OCI-LY1 (cell line): ENCODE results near the gene CACNA1B.
A peak's percentile ranks its signal among the peaks of the same experiment; 100 is the strongest.

Experiments
- H2AFZ ChIP-seq: fragments of 200-600 bp; sonication (generic), shearing (Covaris generic); 2 replicates; pipeline ENCODE4 v1.6.0; 2014; ENCODE audit warnings: antibody characterized with exemption, mild to moderate bottlenecking, low read length
- H3F3A ChIP-seq: fragments of 200-600 bp; sonication (generic), shearing (Covaris generic); 2 replicates; pipeline ENCODE4 v1.6.0; 2014; ENCODE audit warnings: mild to moderate bottlenecking, antibody characterized with exemption, low read length, moderate library complexity; ENCODE audit not compliant: insufficient read depth
- H3K27ac ChIP-seq: fragments of 200-600 bp; sonication (generic); 2 replicates; pipeline ENCODE4 v1.5.1; 2014; ENCODE audit warnings: low read length, mixed run types, mild to moderate bottlenecking, low read depth; ENCODE audit not compliant: poor library complexity, severe bottlenecking
- H3K27me3 ChIP-seq: fragments of 200-600 bp; sonication (generic); 2 replicates; pipeline ENCODE4 v1.6.0; 2014; ENCODE audit warnings: antibody characterized with exemption, mild to moderate bottlenecking, low read length, moderate library complexity; ENCODE audit not compliant: insufficient read depth
- H3K36me3 ChIP-seq: fragments of 200-600 bp; sonication (generic); 2 replicates; pipeline ENCODE4 v1.6.1; 2014; ENCODE audit warnings: mild to moderate bottlenecking, antibody characterized with exemption, low read length, moderate library complexity, mixed read lengths; ENCODE audit not compliant: insufficient read depth
- H3K4me1 ChIP-seq: fragments of 200-600 bp; sonication (generic); 2 replicates; pipeline ENCODE4 v1.5.1; 2014; ENCODE audit warnings: mild to moderate bottlenecking, low read length, moderate library complexity; ENCODE audit not compliant: insufficient read depth, severe bottlenecking
- H3K4me2 ChIP-seq: fragments of 200-600 bp; sonication (generic), shearing (Covaris generic); 2 replicates; pipeline ENCODE4 v1.6.1; 2014; ENCODE audit warnings: low read length
- H3K4me3 ChIP-seq: fragments of 200-600 bp; sonication (generic); 2 replicates; pipeline ENCODE4 v1.5.1; 2014; ENCODE audit warnings: low read length, low read depth, mild to moderate bottlenecking, mixed read lengths; ENCODE audit not compliant: poor library complexity, severe bottlenecking
- H3K79me2 ChIP-seq: fragments of 200-600 bp; shearing (Covaris generic); 2 replicates; pipeline ENCODE4 v1.6.1; 2016; ENCODE audit warnings: mixed run types, low read length, mixed read lengths; ENCODE audit not compliant: insufficient read depth
- H3K9ac ChIP-seq: fragments of 200-600 bp; sonication (generic), shearing (Covaris generic); 2 replicates; pipeline ENCODE4 v1.6.1; 2014; ENCODE audit warnings: mild to moderate bottlenecking, low read length, mixed read lengths
- H3K9me2 ChIP-seq: fragments of 200-600 bp; sonication (generic), shearing (Covaris generic); 2 replicates; pipeline ENCODE4 v1.6.1; 2014; ENCODE audit warnings: low read depth, mild to moderate bottlenecking, low read length, mixed read lengths
- H3K9me3 ChIP-seq: fragments of 200-600 bp; shearing (Covaris generic); 2 replicates; pipeline ENCODE4 v1.6.1; 2014; ENCODE audit warnings: low read length, mixed read lengths
- H4K20me1 ChIP-seq: fragments of 200-600 bp; sonication (generic), shearing (Covaris generic); 2 replicates; pipeline ENCODE4 v1.6.0; 2016; ENCODE audit warnings: mild to moderate bottlenecking, low read length; ENCODE audit not compliant: insufficient read depth
- CTCF ChIP-seq: fragments of 200-600 bp; sonication (generic), shearing (Covaris generic); IDR thresholded peaks from 2 replicates; pipeline ENCODE4 v1.5.1; 2017; ENCODE audit warnings: mild to moderate bottlenecking, antibody characterized with exemption, low read length, moderate library complexity, mixed read lengths
- EZH2 ChIP-seq: fragments of 200-600 bp; sonication (generic), shearing (Covaris generic); IDR thresholded peaks from 2 replicates; pipeline ENCODE4 v1.8.0; 2017; ENCODE audit warnings: borderline replicate concordance, mixed run types, mild to moderate bottlenecking, antibody characterized with exemption, low read length, moderate library complexity, mixed read lengths

Gene CACNA1B

GRCh38 chr9:137989999-137990715 is 112.6 kb downstream of the CACNA1B start:
- Histone ChIP-seq H3K27me3 (no peaks in the 10 kb centered on the region), H3K4me1 (no peaks in the 10 kb centered on the region), H3K4me2 (no peak overlapping the region), H3F3A (no peaks in the 10 kb centered on the region), H3K36me3 (no peaks in the 10 kb centered on the region), H4K20me1 (no peaks in the 10 kb centered on the region), H2AFZ (no peak overlapping the region), H3K79me2 (no peaks in the 10 kb centered on the region), H3K9ac (no peak overlapping the region), H3K9me2 (no peaks in the 10 kb centered on the region), H3K4me3 (no peak overlapping the region), H3K9me3 (no peaks in the 10 kb centered on the region), H3K27ac (no peak overlapping the region)
- TF ChIP-seq CTCF (peak; percentile 30; the same call in 1 of the 2 replicates), EZH2 (no peak)

GRCh38 chr9:138003485-138004190 is 126.1 kb downstream of the CACNA1B start:
- H3K4me3 ChIP-seq: no peak overlapping the region
- H3K27me3 ChIP-seq: no peaks in the 10 kb centered on the region
- no peaks in the 10 kb centered on the region for H3K36me3 ChIP-seq
- H3K4me1 ChIP-seq: no peaks in the 10 kb centered on the region
- H2AFZ ChIP-seq: no peak overlapping the region
- no peaks in the 10 kb centered on the region for H4K20me1 ChIP-seq
- no peaks in the 10 kb centered on the region for H3K9me3 ChIP-seq
- H3K79me2 ChIP-seq: no peaks in the 10 kb centered on the region
- H3K9me2 ChIP-seq: no peaks in the 10 kb centered on the region
- no peak overlapping the region for H3K9ac ChIP-seq
- no peaks in the 10 kb centered on the region for H3F3A ChIP-seq
- H3K4me2 ChIP-seq: no peak overlapping the region
- H3K27ac ChIP-seq: no peak overlapping the region
- TF ChIP-seq EZH2: no peak
- no peak for TF ChIP-seq CTCF

DNA sequence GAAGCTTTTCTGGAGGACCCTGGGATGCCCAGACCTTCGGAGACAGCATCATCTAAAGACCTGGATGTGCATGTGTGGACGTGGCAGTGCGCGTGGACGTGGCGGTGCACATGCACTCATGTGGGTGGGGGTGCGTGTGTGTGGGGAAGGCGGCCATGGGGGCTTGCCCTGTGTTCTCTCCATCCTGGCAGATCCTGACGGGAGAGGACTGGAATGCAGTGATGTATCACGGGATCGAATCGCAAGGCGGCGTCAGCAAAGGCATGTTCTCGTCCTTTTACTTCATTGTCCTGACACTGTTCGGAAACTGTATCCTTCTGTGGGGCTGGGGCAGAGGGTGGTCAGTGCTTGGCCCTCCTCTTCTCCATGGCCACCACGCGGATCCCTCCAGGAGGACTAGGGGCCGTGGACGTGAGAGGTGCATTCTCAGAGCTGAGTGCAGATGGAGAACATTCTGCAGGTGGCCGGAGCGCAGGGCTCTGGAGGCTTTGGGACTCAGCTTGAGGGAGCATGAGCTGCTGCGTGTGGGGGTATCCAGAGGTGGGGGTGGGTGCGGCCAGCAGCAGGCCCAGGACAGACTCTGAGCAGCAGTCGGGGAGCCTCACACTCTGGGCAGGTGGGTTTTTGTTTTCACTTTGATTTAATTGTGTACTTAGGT is 129.1 kb downstream of the CACNA1B start:
- H3K36me3 ChIP-seq: no peaks in the 10 kb centered on the region
- H4K20me1 ChIP-seq: no peaks in the 10 kb centered on the region
- no peaks in the 10 kb centered on the region for H3K4me1 ChIP-seq
- H3K9ac ChIP-seq: no peak overlapping the region
- H2AFZ ChIP-seq: no peak overlapping the region
- no peaks in the 10 kb centered on the region; the same call in 1 of the 2 replicates for H3K27me3 ChIP-seq
- no peaks in the 10 kb centered on the region for H3K9me2 ChIP-seq
- no peak overlapping the region for H3K27ac ChIP-seq
- no peaks in the 10 kb centered on the region for H3K79me2 ChIP-seq
- no peak overlapping the region for H3K4me2 ChIP-seq
- H3K4me3 ChIP-seq: no peak overlapping the region
- no peaks in the 10 kb centered on the region for H3K9me3 ChIP-seq
- H3F3A ChIP-seq: no peaks in the 10 kb centered on the region
- TF ChIP-seq CTCF (no peak), EZH2 (no peak)
